Smooth muscle cell (in vitro differentiated cells): ENCODE results near the gene PLAAT1. TPM values are rescaled to one million over a fixed set of nuclear protein-coding genes. Genes with fewer than 3 reads are reported as not detected.

ENCODE experiments used
- DNase-seq: peaks from one replicate; lab custom pipeline; 2025; ENCODE audit not compliant: unreplicated experiment; lab: John Stamatoyannopoulos, UW
- H2AFZ ChIP-seq: fragments of 200-600 bp; sonication (generic); 2 replicates; pipeline ENCODE4 v1.6.0; 2016; ENCODE audit warnings: antibody characterized with exemption, low read depth, mild to moderate bottlenecking
- H3F3A ChIP-seq: fragments of 200-600 bp; sonication (generic); 2 replicates; pipeline ENCODE4 v1.6.0; 2017; ENCODE audit warnings: antibody characterized with exemption, low read depth
- H3K27ac ChIP-seq: fragments of 200-600 bp; sonication (generic); 2 replicates; pipeline ENCODE4 v1.5.1; 2016; ENCODE audit warnings: low read depth, mild to moderate bottlenecking
- H3K27me3 ChIP-seq: fragments of 200-600 bp; sonication (generic); 2 replicates; pipeline ENCODE4 v1.6.1; 2016; ENCODE audit warnings: low read depth, mild to moderate bottlenecking
- H3K36me3 ChIP-seq: fragments of 200-600 bp; sonication (generic); 2 replicates; pipeline ENCODE4 v1.5.1; 2016; ENCODE audit warnings: low read depth
- H3K4me1 ChIP-seq: fragments of 200-600 bp; sonication (generic); 2 replicates; pipeline ENCODE4 v1.5.1; 2016; ENCODE audit warnings: low read depth
- H3K4me2 ChIP-seq: fragments of 200-600 bp; sonication (generic); 2 replicates; pipeline ENCODE4 v1.6.0; 2016; ENCODE audit warnings: mild to moderate bottlenecking
- H3K4me3 ChIP-seq: fragments of 200-600 bp; sonication (generic); 2 replicates; pipeline ENCODE4 v1.5.1; 2016; ENCODE audit warnings: mild to moderate bottlenecking
- H3K79me2 ChIP-seq: fragments of 200-600 bp; sonication (generic); 2 replicates; pipeline ENCODE4 v1.6.0; 2016; ENCODE audit warnings: low read depth, mild to moderate bottlenecking
- H3K9ac ChIP-seq: fragments of 200-600 bp; sonication (generic); 2 replicates; pipeline ENCODE4 v1.6.0; 2016; ENCODE audit warnings: low read depth
- H3K9me3 ChIP-seq: fragments of 200-600 bp; sonication (generic); replicated peaks from 2 replicates; pipeline ENCODE4 v1.5.1; 2016; ENCODE audit warnings: low read depth
- H4K20me1 ChIP-seq: fragments of 200-600 bp; sonication (generic); 2 replicates; pipeline ENCODE4 v1.6.0; 2016; ENCODE audit warnings: low read depth
- WGBS: methylation state at CpG from one replicate; pipeline ENCODE4 v1.1.7; 2016; ENCODE audit warnings: low lambda C conversion rate; 5-methylcytosine and 5-hydroxymethylcytosine counted together
- polyA plus RNA-seq: library from polyadenylated mRNA; unstranded; fragments of >200 nt; fragmentation: Nextera tagmentation; extraction: Ambion mirVana; gene quantifications from 2 replicates; pipeline ENCODE4 v1.2.1, GENCODE V29; 2016
- total RNA-seq: library from RNA; depleted of rRNA; stranded (reverse); fragments of >200 nt; gene quantifications from 2 replicates; pipeline ENCODE4 v1.2.3, GENCODE V29; 2014
- TF ChIP-seq, protein P1 (sequence below): fragments of 200-600 bp; sonication (generic); IDR thresholded peaks from 2 replicates; pipeline ENCODE4 v1.5.1; 2017; ENCODE audit warnings: borderline replicate concordance, mild to moderate bottlenecking, antibody characterized with exemption; ENCODE audit not compliant: insufficient read depth, poor library complexity, severe bottlenecking

The PLAAT1 gene
- total and polyA plus RNA-seq, 2 experiments from 2014 or later = 2.1 to 3.3 TPM

DNA sequence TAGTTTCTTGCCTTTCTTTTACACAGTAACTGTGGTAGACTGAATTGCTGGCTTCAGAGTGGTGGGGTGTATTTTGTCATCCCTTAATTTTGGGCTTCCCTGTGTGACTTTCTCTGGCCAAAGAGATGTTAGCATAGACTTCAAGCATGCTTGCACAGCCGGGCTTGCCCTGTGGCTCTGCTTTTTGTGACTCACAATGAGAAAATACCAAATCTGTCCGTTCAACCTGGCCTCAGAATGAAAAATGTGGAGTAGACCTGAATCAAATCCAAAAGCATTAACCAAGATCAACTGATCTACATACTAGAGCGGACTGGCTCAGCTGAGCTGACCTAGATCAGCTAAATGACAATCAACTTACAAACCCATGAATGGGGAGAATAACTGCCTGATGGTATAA lies 51.4 kb downstream of the PLAAT1 start:
- Histone ChIP-seq H3K4me3 (no peak overlapping the region), H3K27ac (no peak overlapping the region), H4K20me1 (no peaks in the 10 kb centered on the region), H3K9ac (no peak overlapping the region), H3K79me2 (no peaks in the 10 kb centered on the region), H3F3A (no peaks in the 10 kb centered on the region), H3K27me3 (no peaks in the 10 kb centered on the region), H3K4me2 (no peak overlapping the region), H3K9me3 (no peaks in the 10 kb centered on the region), H3K4me1 (no peaks in the 10 kb centered on the region), H2AFZ (no peak overlapping the region), H3K36me3 (no peaks in the 10 kb centered on the region)
- WGBS = 75% methylated on average over 3 of the region's 3 CpGs
- TF ChIP-seq, protein P1, sequence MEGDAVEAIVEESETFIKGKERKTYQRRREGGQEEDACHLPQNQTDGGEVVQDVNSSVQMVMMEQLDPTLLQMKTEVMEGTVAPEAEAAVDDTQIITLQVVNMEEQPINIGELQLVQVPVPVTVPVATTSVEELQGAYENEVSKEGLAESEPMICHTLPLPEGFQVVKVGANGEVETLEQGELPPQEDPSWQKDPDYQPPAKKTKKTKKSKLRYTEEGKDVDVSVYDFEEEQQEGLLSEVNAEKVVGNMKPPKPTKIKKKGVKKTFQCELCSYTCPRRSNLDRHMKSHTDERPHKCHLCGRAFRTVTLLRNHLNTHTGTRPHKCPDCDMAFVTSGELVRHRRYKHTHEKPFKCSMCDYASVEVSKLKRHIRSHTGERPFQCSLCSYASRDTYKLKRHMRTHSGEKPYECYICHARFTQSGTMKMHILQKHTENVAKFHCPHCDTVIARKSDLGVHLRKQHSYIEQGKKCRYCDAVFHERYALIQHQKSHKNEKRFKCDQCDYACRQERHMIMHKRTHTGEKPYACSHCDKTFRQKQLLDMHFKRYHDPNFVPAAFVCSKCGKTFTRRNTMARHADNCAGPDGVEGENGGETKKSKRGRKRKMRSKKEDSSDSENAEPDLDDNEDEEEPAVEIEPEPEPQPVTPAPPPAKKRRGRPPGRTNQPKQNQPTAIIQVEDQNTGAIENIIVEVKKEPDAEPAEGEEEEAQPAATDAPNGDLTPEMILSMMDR = no peak
- DNase-seq = no peak

DNA sequence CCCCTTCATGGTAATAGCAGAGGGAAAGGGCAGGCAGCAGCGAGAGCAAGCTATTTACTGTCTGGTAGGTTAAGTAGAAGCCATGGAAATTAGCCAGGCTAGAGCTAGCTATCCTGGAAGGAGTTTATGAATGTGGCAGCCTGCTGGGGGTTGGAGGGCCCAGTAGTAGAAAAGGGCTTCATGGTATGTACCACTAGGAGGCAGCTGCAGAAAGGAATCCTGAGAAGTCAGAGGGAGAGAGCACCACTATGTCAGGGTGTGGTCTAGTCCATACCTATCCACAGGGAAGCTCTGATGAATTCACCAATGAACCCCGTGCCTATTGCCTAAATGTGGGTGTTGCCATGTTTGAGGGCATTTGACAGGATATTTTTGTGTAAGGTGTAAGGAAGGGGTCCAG lies 55.0 kb downstream of the PLAAT1 start:
- DNase-seq = no peak
- H3K9me3 ChIP-seq = no peaks in the 10 kb centered on the region
- 79% methylated on average over 2 of the region's 2 CpGs for WGBS
- H3K4me1 ChIP-seq = no peaks in the 10 kb centered on the region
- H3F3A ChIP-seq = no peaks in the 10 kb centered on the region
- H3K79me2 ChIP-seq = no peaks in the 10 kb centered on the region
- H3K4me3 ChIP-seq = no peak overlapping the region
- H3K4me2 ChIP-seq = no peak overlapping the region
- H3K27me3 ChIP-seq = no peaks in the 10 kb centered on the region
- H3K9ac ChIP-seq = no peak overlapping the region
- H3K36me3 ChIP-seq = no peaks in the 10 kb centered on the region
- H2AFZ ChIP-seq = no peak overlapping the region
- TF ChIP-seq, protein P1 = no peak
- no peak overlapping the region for H3K27ac ChIP-seq
- H4K20me1 ChIP-seq = no peaks in the 10 kb centered on the region

GRCh38 chr3:193297421-193297820 lies 56.4 kb downstream of the PLAAT1 start:
- DNase-seq = no peak
- H3K4me2 ChIP-seq = no peak overlapping the region
- H3K9ac ChIP-seq = no peak overlapping the region
- H3K4me1 ChIP-seq = no peaks in the 10 kb centered on the region
- 72% methylated on average over 5 of the region's 5 CpGs for WGBS
- TF ChIP-seq, protein P1 = no peak
- H3K4me3 ChIP-seq = no peak overlapping the region
- H3K79me2 ChIP-seq = no peaks in the 10 kb centered on the region
- no peaks in the 10 kb centered on the region for H4K20me1 ChIP-seq
- H3K36me3 ChIP-seq = no peaks in the 10 kb centered on the region
- no peaks in the 10 kb centered on the region for H3F3A ChIP-seq
- no peaks in the 10 kb centered on the region for H3K27me3 ChIP-seq
- no peaks in the 10 kb centered on the region for H3K9me3 ChIP-seq
- H3K27ac ChIP-seq = no peak overlapping the region
- no peak overlapping the region for H2AFZ ChIP-seq

- Histone ChIP-seq H3K9ac (no peak overlapping the region), H2AFZ (no peak overlapping the region), H3K4me2 (no peak overlapping the region), H3K9me3 (no peaks in the 10 kb centered on the region), H4K20me1 (no peaks in the 10 kb centered on the region), H3K79me2 (no peaks in the 10 kb centered on the region), H3K36me3 (no peaks in the 10 kb centered on the region), H3F3A (no peaks in the 10 kb centered on the region), H3K27me3 (no peaks in the 10 kb centered on the region), H3K4me1 (no peaks in the 10 kb centered on the region), H3K27ac (no peak overlapping the region), H3K4me3 (no peak overlapping the region)
- TF ChIP-seq, protein P1 = no peak
- 88% methylated on average over 1 of the region's 1 CpG for whole genome bisulfite sequencing
- DNase-seq = no peak
Measured at GRCh38 chr3:193301433-193301832, 60.4 kb downstream of the PLAAT1 start.
